HepG2 (cell line): ENCODE data around the gene CCT6A. TPM values are rescaled to one million over a fixed set of nuclear protein-coding genes. Genes with fewer than 3 reads are reported as not detected.
A peak's percentile ranks its signal among the peaks of the same experiment; 100 is the strongest.

Experiments used
- AGO2 ChIP-seq: fragments of 200-400 bp; formaldehyde crosslinking; optimal IDR thresholded peaks from 2 replicates; pipeline ENCODE3; 2017; ENCODE audit warnings: mild to moderate bottlenecking, low read depth, low read length, moderate library complexity
- ATF7 ChIP-seq, 2 experiments: fragments of 450-650 bp in 1 of 2; sonication (generic) in 1 of 2; formaldehyde crosslinking in 1 of 2; IDR thresholded peaks; 2 replicates each; pipeline versions ENCODE4 v1.4.0 to v1.6.1; 2016 to 2020; ENCODE audit warnings: antibody characterized with exemption in 1 of 2, mild to moderate bottlenecking in 1 of 2, missing genetic modification reagents in 1 of 2
- BCL6 ChIP-seq: IDR thresholded peaks from 2 replicates; pipeline ENCODE4 v1.6.1; 2016; ENCODE audit warnings: missing genetic modification reagents, missing compliant biosample characterization
- BHLHE40 ChIP-seq: IDR thresholded peaks from 2 replicates; pipeline ENCODE4 v1.6.1; 2011; ENCODE audit warnings: low read length, improper control_type of control experiment
- CCDC6 ChIP-seq: sonication (generic); formaldehyde crosslinking; IDR thresholded peaks from 2 replicates; pipeline ENCODE4 v1.8.1; 2022; ENCODE audit warnings: mild to moderate bottlenecking, missing genetic modification reagents, moderate library complexity
- FOXM1 ChIP-seq: sonication (generic); formaldehyde crosslinking; IDR thresholded peaks from 2 replicates; pipeline ENCODE4 v1.5.0; 2020; ENCODE audit warnings: missing genetic modification reagents
- HCFC1 ChIP-seq: fragments of 150-350 bp; IDR thresholded peaks from 2 replicates; pipeline ENCODE4 v1.6.1; 2014; ENCODE audit warnings: low read depth, low read length
- KDM5B ChIP-seq: sonication (generic); formaldehyde crosslinking; IDR thresholded peaks from 2 replicates; pipeline ENCODE4 v1.4.0; 2020; ENCODE audit warnings: missing genetic modification reagents, mild to moderate bottlenecking, borderline replicate concordance
- KLF11 ChIP-seq: IDR thresholded peaks from 2 replicates; pipeline ENCODE4 v1.6.1; 2016; ENCODE audit warnings: missing compliant biosample characterization
- NFAT5 ChIP-seq: sonication (generic); formaldehyde crosslinking; IDR thresholded peaks from 2 replicates; pipeline ENCODE4 v1.4.0; 2020; ENCODE audit warnings: missing genetic modification reagents
- REXO4 ChIP-seq: sonication (generic); formaldehyde crosslinking; IDR thresholded peaks from 2 replicates; pipeline ENCODE4 v1.8.0; 2022; ENCODE audit warnings: missing genetic modification reagents, mild to moderate bottlenecking, borderline replicate concordance
- TAF15 ChIP-seq: fragments of 200-400 bp; formaldehyde crosslinking; IDR thresholded peaks from one replicate; pipeline ENCODE4 v1.6.1; 2018; ENCODE audit warnings: mild to moderate bottlenecking, low read depth, low read length; ENCODE audit not compliant: poor library complexity, severe bottlenecking
- TCF12 ChIP-seq, 2 experiments: fragments of 450-650 bp in 1 of 2; sonication (generic) in 1 of 2; formaldehyde crosslinking in 1 of 2; IDR thresholded peaks; 2 replicates each; pipeline versions ENCODE4 v1.6.1 to v1.8.0; 2017 to 2022; ENCODE audit warnings: antibody characterized with exemption in 1 of 2, mild to moderate bottlenecking in 1 of 2, missing genetic modification reagents in 1 of 2, moderate library complexity in 1 of 2
- ZBTB2 ChIP-seq: sonication (generic); formaldehyde crosslinking; IDR thresholded peaks from 2 replicates; pipeline ENCODE4 v1.8.0; 2022; ENCODE audit warnings: low read depth, missing genetic modification reagents
- ZNF18 ChIP-seq: sonication (generic); formaldehyde crosslinking; IDR thresholded peaks from 2 replicates; pipeline ENCODE4 v1.8.0; 2022; ENCODE audit warnings: mild to moderate bottlenecking, missing genetic modification reagents; ENCODE audit not compliant: insufficient replicate concordance
- ZNF275 ChIP-seq: sonication (generic); formaldehyde crosslinking; IDR thresholded peaks from 2 replicates; pipeline ENCODE4 v1.8.0; 2022; ENCODE audit warnings: missing genetic modification reagents, mild to moderate bottlenecking, inconsistent platforms, borderline replicate concordance
- ZNF44 ChIP-seq: sonication (generic); formaldehyde crosslinking; IDR thresholded peaks from 2 replicates; pipeline ENCODE4 v1.5.1; 2020; ENCODE audit warnings: mild to moderate bottlenecking, missing genetic modification reagents
- ZNF644 ChIP-seq: IDR thresholded peaks from 2 replicates; pipeline ENCODE4 v1.6.1; 2016; ENCODE audit warnings: low read depth
- polyA plus RNA-seq, 8 experiments: library from polyadenylated mRNA; depleted of rRNA in 3 of 8; stranded (reverse) in 7 of 8; unstranded in 1 of 8; fragments of >200 nt; fragmentation: Illumina TruSeq in 4 of 8; extraction: Trizol in 4 of 8; gene quantifications; 2 replicates each; pipeline versions ENCODE4 v1.2.1 to v1.2.3, GENCODE V29; 2011 to 2016; ENCODE audit warnings: low read depth in 4 of 8, missing spikeins in 1 of 8, mixed read lengths in 1 of 8; ENCODE audit not compliant: insufficient read depth in 1 of 8
- total RNA-seq, 5 experiments: library from RNA; depleted of rRNA; stranded (reverse); fragments of >200 nt; fragmentation: Illumina TruSeq; extraction: Trizol; gene quantifications; 2 replicates each; pipeline ENCODE4 v1.2.3, GENCODE V29; 2016; ENCODE audit warnings: low read depth in 1 of 5

CCT6A gene
- total and polyA plus RNA-seq, 2 of the 13 experiments (the other 11 are each of a cell fraction or from before 2014, with no cell fraction given): 219 to 292 TPM

- TF ChIP-seq NFAT5 (CRISPR knock-in tag) (peak; percentile 20; the same call in 1 of the 2 replicates), ZNF644 (CRISPR knock-in tag) (no peak), HCFC1 (no peak), AGO2 (peak; percentile 100), TCF12 (IDR thresholded peaks at IDR 0.05) (no peak), TCF12 (CRISPR knock-in tag; IDR thresholded peaks at IDR 0.05) (no peak), ATF7 (IDR thresholded peaks at IDR 0.05) (no peak), ATF7 (CRISPR knock-in tag; IDR thresholded peaks at IDR 0.05) (0 out of 2 replicates have a peak, but pooled peaks have one; percentile 33), BCL6 (CRISPR knock-in tag) (no peak), KLF11 (CRISPR knock-in tag) (peak; percentile 59; the same call in 1 of the 2 replicates), FOXM1 (CRISPR knock-in tag) (no peak), ZBTB2 (no peak; the same call in 1 of the 2 replicates), ZNF275 (CRISPR knock-in tag) (0 out of 2 replicates have a peak, but pooled peaks have one; percentile 42), KDM5B (peak; percentile 89), TAF15 (peak; percentile 92), BHLHE40 (no peak), REXO4 (CRISPR knock-in tag) (no peak), CCDC6 (CRISPR knock-in tag) (peak; percentile 88), ZNF18 (CRISPR knock-in tag) (peak; percentile 63), ZNF44 (CRISPR knock-in tag) (no peak)
Observed at GRCh38 chr7:56063882-56064625, 12.5 kb downstream of the CCT6A start, which contains the start of gene SUMF2 (continued).
